Measurements from ENCODE around the gene PTPN1.
"Not testable (repeated sequence)": the region's sequence is repeated elsewhere in the genome, so short reads cannot be mapped to it uniquely, and the experiment has no call there.

Gene PTPN1

DNA sequence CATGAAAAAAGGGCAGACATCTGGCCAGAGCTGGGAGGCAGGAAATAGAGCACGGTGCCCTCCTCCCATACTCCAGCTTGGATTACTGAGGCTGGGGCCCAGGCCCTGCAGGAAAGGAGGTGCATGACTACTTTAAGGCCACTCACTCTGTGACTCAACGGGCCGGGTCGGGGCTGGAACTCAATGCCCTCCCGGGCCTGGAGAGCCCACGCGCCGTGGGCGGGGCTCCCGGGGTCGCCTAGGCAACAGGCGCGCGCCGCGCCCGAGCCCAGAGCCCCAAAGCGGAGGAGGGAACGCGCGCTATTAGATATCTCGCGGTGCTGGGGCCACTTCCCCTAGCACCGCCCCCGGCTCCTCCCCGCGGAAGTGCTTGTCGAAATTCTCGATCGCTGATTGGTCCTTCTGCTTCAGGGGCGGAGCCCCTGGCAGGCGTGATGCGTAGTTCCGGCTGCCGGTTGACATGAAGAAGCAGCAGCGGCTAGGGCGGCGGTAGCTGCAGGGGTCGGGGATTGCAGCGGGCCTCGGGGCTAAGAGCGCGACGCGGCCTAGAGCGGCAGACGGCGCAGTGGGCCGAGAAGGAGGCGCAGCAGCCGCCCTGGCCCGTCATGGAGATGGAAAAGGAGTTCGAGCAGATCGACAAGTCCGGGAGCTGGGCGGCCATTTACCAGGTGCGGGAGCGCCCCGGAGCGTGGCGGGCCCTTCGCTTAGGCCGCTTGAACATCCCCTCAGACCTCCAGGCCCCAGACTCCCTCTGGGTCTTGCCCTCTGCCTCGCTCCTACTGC is at the start of gene PTPN1:
PTPN1 (plus strand) TSS at position 461 of the 783 bp plus-strand sequence; CDS start at position 606, 145 bp downstream.
- peak; percentile 99 for DNase-seq

DNA sequence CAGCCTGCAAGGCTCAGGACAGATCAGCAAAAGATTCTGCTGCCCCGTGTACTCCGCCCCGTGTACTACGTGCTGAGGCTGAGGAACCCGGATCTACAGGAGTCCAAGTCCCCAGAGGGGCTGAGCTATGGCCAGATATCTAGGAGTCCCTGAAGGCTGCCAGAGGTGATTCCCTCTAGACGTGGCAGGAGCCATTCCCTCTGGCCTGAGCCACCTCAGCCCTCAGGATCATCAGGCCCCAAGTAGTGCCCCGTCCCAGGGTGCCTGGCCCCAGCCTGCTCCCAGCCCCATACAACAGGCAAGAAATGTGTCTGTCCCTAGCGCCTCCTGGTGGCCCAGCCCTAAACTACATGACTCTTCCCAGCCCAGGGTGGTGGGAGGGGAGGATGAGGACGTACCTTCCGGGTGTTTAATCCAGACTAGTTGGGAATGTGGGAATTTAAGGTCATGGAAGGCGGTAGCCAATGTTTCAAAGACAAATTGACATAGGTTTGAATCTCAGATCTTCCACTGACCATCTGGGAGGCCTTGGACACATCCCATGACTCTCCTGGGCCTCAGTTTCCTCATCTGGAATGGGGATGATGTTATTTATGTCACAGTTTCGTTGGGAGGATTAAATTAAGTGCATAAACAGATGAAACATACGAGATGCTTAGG is 49.4 kb upstream of the PTPN1 start:
- DNase-seq = peak; percentile 82

DNA sequence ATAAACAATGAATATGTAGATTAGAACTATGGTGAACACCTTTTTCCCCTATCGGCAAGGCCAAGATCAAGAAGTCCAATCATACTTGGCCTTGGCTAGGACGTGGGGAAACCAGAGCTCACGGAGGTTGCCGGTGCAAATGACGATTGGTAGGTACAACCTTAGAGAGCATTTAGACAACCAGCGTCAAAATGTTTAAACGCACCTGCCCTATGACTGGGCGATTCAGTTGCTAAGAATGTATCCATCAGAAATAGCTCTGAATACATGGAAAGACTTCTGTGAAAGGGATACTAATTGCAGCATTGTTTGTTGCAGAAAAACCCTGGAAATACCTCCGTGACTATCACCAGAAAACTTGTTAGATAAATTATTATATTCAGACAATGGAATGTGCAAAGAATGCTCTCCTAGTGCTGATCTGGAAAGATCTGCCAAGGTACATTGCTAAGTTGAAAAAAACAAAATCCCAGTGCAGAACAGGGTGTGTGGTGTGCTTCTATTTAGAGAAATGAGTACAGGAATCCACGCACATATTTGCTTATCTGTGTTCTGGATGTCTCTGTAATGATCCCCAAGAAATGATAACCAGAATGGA is 48.0 kb upstream of the PTPN1 start:
- DNase-seq = no peak

DNA sequence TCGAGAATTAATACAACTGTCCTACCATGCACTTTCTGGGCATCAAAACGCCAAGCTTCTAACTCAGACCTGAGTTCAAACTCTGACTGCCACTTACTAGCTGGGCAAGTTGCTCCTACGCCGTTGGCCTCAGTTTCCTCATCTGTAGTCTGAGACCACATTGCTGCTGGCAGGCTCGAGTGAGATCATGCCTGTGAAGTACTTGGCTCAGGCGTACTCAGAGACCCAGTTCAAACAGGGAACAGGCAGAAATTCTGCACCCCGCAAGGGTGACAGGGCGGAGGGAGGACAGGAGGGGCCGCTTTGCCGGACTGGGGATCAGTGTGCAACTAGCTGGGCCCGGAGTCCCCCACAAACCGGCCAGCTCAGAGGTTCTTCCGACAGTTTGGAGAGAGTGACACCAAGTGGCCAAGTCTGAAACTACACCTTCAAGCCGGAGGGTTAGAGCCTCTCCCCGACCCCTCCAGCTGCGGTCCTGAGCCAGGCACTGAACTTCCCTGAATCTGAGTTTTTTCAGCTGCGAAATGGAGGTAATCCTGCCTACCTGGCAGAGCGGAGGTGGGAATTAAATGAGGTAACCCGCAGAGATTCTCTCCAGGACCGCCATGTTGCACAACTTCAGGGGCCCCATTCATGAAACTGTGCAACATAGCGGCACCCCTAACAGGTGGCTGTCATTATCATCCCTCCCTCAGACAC is 46.0 kb upstream of the PTPN1 start:
- peak; percentile 25 for DNase-seq

DNA sequence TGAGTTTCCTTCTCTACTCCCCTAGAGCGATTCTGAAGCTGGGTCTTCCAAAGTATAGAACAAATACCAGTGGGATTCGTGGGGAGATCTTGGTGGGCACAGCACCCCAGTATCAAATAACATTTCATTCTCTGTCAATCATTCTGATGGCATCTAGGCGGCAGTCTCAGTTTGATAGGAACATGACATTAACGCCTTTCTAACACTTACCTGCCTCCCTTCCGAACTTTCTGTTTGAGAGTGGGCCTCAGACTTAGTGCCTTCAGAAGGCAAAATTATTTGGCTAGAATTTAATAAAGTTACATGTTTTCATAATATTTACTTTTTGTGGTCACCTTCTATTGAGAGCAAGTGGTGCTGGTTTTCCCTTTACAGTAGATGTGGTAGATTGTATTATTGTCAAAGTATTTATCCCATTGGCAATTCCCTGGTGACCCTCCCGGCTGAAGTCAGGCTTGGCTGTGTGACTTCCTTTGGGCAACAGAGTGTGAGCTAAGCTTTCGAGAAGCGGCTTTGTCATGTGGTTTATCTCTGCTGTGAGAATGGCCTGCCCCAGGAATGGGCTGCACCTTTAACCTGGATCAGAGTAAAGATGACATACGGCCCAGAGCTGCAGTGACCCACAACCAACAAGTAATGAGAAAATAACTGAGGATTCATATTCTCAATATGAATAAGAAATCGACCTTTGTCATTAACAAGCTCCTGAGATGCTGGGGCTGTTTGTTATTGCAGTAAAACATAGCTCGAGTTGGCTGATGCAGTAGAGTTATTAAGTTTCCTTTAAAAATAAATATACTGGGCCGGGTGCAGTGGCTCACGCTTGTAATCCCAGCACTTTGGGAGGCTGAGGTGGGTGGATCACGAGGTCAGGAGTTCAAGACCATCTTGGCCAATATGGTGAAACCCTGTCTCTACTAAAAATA is 45.2 kb upstream of the PTPN1 start:
- no peak for DNase-seq

DNA sequence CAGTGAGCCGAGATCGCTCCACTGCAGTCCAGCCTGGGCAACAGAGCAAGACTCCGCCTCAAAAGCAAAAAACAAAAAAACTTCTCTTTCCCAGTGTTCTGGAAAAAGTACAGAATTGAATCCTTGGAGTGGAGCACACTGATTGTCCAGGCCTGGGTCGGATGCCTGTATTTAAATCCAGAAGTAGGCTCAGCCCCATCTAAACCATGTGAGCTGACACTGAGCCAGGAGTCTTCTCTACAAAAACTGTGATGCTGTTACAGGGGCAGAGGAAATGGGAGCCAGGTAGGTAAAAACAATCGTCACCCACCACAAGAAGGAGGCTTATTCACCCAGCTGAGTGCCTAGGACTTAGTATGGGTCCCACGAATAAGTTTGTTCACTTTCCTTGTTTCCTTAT is 43.0 kb upstream of the PTPN1 start:
- no peak for DNase-seq

DNA sequence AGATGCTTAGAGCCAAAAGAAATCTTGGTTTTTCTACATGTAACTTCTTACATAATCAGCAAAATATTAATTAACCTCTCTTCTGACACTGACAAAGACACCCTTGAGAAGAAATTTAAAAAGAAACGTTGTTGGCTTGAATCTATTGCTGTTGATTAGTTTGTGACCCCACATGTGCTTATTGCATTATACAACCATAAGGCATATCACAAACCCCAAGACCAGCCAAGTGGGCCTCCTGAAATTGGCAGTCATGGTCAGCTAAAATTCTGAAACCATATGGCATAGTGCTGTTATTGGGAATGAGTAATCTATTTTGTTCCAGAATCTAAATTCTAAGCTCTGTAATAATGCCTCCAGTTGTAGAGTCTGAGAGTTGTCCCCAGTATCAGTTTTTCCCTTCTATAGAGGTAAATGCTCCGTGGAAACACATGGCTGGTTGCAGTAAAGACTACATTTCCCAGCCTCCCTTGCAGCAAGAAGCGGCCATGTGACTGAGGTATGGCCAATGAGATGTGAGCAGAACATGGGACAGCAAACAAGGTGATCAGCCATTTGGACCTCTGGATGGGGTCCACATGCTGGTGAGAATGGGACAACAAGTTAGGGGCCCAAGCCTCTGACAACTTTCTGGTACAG is 42.3 kb upstream of the PTPN1 start:
- DNase-seq = no peak

DNA sequence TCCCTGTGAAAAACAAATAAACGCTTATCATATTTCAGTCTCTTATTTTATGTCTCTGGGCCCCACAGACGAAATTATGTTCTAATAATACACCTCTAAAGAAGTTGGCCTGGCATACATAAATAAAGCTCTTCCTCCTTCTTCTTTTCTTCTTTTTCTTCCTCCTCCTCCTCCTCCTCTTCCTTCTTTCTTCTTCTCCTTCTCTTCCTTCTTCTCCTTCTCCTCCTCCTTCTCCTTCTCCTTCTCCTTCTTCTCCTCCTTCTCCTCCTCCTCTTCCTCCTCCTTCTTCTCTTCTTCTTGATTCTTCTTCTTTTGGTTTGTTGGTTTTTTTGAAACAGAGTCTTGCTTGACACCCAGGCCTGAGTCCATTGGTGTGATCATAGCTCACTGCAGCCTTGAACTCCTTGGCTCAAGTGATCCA is 41.8 kb upstream of the PTPN1 start:
- no peak for DNase-seq

DNA sequence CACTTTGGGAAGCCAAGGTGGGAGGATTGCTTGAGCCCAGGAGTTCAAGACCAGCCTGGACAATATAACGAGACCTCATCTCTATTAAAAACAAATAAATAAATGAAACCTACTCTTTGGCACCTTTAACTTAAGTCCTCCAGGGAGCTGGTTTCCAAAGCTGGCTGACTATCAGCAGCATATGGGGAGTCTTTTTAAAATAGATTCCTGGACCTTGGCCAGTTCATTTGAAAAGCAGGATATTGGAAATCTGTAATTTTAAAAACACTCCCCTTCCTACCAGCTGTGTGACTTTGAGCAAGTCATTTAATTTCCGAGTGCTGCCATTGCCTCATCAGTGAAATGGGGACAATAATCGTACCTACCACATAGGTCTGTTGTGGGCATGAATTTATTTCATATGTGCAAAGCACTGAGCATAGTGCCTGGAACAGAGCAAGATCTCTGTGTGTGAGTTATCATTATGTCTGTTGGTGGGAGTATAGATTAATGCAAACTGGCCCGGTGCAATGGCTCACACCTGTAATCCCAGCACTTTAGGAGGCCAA is 40.9 kb upstream of the PTPN1 start:
- no peak for DNase-seq

DNA sequence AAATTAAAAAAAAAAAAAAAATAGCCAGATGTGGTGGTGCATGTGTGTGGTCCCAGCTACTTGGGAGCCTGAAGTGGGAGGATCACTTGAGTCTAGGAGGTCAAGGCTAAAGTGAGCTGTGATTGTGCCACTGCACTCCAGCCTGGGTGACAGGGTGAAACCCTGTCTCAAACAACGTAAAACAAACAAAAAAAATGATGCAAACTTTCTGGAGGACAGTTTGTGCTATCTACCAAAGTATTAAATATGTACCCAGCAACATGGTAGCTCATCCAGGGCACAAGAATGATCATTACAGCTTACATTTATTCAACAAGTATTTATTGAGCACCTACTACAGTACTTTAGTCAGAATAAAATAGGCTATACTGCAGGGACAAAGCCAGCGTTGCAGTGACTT is 40.4 kb upstream of the PTPN1 start:
- DNase-seq = no peak

DNA sequence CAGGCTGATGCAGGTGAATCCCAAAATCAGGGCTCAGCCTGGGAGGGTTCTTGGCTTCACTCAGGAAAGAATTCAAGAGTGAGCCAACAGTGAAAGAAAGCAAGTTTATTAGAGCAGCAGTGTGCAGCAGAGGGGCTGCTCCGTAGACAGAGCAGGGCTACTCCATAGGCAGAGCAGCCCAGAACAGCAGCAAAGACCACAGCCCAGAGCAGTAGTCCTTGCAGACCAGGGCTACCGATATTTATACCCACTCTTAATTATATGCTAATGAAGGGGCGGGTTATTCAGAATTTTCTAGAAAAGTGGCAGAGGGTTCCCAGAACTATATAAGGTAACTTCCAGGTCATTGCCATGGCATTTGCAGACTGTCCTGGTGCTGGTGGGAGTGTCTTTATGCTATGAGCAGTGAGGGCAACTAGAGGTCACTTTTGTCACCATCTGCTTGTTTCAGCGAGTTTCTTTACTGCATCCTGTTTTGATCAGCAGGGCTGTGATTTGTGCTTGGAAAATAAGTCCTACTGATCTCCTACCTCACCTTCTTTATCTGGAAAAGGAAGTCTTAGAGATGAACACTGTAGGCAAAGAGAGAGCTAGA is 39.8 kb upstream of the PTPN1 start:
- DNase-seq = no peak

DNA sequence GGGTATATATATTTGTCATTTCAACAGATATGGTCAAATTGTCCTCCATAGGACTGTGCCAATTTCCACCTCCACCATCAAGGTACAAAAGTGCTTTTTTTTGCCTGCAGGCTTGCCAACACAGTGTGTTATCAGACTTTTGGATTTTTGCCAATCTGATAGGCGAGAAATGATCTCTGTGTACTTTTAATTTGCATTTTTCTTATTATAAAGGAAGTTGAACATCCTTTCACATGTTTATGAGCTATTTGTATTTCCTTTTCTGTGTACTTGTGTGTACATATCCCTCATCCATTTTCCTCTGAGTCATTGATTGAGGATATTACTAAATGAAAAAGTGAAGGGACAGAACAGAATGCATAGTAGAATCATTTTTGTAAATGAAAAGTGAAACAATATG is 39.0 kb upstream of the PTPN1 start:
- DNase-seq = no peak

DNA sequence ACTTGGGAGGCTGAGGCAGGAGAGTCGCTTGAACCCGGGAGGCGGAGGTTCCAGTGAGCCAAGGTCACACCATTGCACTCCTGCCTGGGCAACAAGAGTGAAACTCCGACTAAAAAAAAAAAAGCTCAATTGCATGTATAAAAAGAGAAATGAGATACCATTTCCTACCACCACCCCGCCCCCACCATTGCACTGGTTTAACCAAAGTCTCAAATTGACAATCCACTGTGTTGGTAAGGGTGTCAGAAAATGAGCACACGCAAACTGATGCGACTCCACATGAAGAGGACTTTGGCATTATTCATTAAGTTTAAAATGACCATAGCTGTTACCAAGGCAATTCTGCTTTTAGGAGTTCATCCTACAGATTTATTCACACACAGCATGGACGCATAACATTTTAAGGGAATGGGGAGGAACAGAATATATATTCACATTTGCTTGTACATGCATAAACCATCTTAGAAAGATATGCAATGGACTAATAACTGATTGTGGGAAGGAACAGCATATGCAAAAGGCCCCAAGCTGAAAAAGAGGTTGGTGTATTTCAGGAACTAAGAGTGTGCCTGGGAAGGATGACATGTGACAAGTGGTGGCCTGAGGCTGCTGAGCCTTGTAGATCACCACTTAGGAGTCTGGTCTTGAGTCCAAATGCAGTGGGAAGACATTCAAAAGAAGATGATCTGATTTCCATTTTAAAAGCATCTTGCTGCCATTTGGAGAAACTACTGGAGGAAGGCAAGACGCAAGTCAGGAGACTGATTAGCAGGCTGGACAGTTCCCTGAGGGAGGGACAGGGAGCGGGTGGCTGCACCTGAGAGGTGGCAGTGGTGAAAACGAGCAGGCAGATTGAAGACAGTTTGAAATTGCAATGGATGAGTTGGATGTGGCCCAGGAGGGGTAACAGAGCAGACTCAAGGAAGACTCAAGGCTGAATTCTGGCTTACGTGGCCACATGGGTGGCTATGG is 37.2 kb upstream of the PTPN1 start:
- no peak for DNase-seq

DNA sequence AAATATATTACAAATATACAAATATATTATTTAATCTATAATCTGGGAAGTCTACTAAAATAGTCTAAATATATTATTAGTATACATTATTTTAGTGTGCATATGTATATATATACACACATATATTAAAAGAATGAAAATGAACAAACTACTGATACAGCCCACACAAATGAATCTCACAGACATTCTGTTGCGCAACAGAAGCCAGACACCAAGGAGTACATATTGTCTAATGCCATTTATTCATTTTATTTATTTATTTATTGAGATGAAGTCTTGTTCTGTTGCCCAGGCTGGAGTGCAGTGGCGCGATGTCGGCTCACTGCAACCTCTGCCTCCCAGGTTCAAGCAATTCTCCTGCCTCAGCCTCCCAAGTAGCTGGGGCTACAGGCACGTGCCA is 35.8 kb upstream of the PTPN1 start:
- DNase-seq = not testable (repeated sequence)

DNA sequence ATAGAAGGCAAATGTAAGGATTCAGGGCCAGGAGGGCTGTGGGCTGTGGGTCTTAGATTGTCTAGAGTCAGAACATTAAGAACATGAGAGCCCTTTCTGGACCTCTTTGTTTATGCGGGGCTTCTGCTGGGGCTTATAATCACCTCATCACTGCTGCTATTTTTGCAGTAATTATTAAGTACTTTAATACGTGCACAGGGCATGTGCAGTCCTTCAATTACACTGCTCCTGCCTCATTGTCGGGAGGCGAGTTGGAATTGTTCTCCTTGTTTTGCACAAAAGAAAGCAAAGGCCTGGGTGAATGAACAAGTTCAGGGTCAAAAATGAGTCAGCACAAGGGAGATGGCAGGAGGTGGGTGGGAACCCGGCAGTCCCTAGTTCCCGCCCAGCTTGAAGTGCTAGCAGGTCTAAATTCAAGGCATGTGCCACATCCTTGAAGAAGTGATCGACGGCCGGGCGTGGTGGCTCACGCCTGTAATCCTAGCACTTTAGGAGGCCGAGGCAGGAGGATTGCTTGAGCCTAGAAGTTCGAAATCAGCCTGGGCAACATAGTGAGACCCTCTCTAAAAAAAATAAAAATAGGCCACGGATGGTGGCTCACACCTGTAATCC is 34.4 kb upstream of the PTPN1 start:
- DNase-seq = no peak

DNA sequence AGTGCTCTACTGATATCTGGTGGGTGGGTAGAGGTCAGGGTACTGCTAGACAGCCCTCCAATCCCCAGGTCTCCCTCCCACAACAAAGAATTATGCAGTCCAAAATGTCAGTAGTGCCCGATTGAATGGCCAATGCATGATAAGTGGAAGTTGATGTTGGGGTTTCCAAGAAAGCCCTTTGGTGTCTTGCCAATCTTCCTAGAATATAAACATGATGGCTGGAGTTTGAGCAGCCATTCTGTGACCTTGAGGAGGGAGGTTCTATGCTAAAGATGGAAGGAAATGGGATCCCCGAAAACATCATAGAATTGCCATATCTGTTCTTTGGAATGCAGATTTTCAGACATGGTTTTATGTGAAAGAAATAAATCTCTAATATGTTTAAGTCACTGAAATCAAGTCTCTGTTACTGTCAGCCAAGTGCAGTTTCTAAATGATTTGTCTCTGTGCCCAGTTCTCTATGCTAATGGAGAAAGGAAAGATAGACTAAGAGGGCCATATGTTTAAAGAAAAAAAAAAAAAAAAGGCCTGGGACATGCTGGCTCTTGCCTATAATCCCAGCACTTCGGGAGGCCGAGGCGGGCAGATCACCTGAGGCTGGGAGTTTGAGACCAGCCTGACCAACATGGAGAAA is 32.8 kb upstream of the PTPN1 start:
- no peak for DNase-seq

DNA sequence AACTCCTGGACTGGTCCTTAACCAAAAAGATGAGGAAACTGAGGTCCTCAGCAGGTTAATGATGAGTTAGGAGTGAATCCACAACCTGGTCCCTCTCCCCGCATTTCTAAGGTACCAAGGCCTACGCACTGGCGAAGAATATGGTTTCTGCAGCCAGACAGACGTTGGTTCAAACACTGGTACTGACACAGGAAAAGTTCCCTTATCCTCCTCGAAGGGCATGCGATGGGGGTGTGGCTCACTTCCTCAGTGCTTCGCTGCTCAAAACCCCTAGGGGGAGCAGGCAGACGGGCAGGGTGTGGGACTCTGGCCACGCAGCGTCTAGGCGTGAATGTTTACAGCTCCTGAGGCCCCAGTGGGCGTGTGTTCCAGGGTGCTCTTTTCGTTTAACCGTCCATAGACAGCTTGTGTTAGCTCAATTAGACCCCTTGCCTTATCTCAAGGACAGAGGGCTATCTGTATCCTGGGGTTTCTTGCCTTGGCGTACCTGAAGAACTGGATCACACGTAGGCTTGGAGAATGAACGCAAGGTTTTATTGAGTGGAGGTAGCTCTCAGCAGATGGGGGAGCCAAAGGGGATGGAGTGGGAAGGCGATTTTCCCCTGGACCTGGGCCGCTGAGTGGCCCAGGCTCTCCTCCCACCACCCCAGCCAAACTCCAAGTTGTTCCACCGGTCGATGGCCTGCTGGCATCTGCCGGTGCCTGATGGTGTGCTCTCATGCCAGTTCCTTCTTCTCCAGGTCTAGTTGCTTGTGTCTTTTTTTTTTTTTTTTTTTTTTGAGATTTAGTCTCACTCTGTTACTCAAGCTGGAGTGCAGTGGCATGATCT is 31.8 kb upstream of the PTPN1 start:
- DNase-seq = no peak

DNA sequence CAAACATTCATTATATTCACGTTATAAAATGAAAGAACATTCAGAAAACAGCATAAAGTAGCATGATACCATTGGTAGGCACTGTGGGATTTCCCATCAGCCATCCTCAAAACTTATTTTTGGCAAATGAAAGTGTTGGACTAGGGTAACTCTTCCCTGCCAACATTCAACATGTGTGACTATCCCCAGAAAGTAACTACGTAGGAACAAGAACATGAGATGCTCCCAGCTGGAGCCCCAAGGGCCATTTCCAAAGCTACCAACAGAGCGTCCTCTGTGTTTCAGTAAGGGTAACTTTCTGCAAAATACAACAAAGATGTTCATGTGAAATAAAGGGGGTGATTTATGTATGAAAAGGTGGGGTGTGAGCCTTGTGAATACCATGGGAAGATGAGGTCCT is 28.4 kb upstream of the PTPN1 start:
- no peak for DNase-seq

All from GOT3 (cell line).